Mesothelial cell of epicardium (in vitro differentiated cells): ENCODE data around the gene KCNT1. TPM values are rescaled to one million over a fixed set of nuclear protein-coding genes. Genes with fewer than 3 reads are reported as not detected.

ENCODE experiments used
- DNase-seq, 2 experiments: peaks; one replicate each; pipeline ENCODE4 v3.0.0; 2021; ENCODE audit warnings: low spot score in 2 of 2; ENCODE audit not compliant: unreplicated experiment in 2 of 2
- H3K27ac Mint-ChIP-seq: 2 replicates; pipeline ENCODE4 v1.8.0; 2021; ENCODE audit warnings: mixed read lengths
- H3K27me3 Mint-ChIP-seq: 2 replicates; pipeline ENCODE4 v1.8.0; 2021; ENCODE audit warnings: low read depth, mixed read lengths
- H3K36me3 Mint-ChIP-seq: 2 replicates; pipeline ENCODE4 v1.8.0; 2021; ENCODE audit warnings: mixed read lengths
- H3K4me1 Mint-ChIP-seq: 2 replicates; pipeline ENCODE4 v1.8.0; 2021; ENCODE audit warnings: mixed read lengths
- H3K4me3 Mint-ChIP-seq: 2 replicates; pipeline ENCODE4 v1.8.0; 2021; ENCODE audit warnings: mild to moderate bottlenecking, moderate library complexity, mixed read lengths
- H3K9me3 Mint-ChIP-seq: 2 replicates; pipeline ENCODE4 v1.8.0; 2021; ENCODE audit warnings: mixed read lengths
- CTCF ChIP-seq: fragments of 200-600 bp; sonication (generic); IDR thresholded peaks from one replicate; pipeline ENCODE4 v1.5.0; 2021; ENCODE audit warnings: antibody characterized with exemption; ENCODE audit not compliant: unreplicated experiment
- total RNA-seq: library from RNA; stranded (reverse); gene quantifications from 3 replicates; pipeline ENCODE4 v1.2.1, GENCODE V29; 2021

KCNT1 gene
- total RNA-seq, 1 donor from 2014 or later: not detected

- H3K4me1 Mint-ChIP-seq: peaks cover 2% of the 10 kb centered on the region
- no peaks in the 10 kb centered on the region for H3K36me3 Mint-ChIP-seq
- TF ChIP-seq CTCF: no peak
- no peaks in the 10 kb centered on the region for H3K9me3 Mint-ChIP-seq
- H3K4me3 Mint-ChIP-seq: no peak overlapping the region
- no peak for DNase-seq
- no peaks in the 10 kb centered on the region for H3K27me3 Mint-ChIP-seq
- H3K27ac Mint-ChIP-seq: no peak overlapping the region
These were observed 101.0 kb downstream of the KCNT1 start for GRCh38 chr9:135802876-135803419.

GRCh38 chr9:135803441-135803840 lies 101.5 kb downstream of the KCNT1 start:
- peaks cover under 1% of the 10 kb centered on the region for H3K36me3 Mint-ChIP-seq
- no peaks in the 10 kb centered on the region for H3K9me3 Mint-ChIP-seq
- TF ChIP-seq CTCF: no peak
- no peak for DNase-seq
- H3K4me1 Mint-ChIP-seq: peaks cover 2% of the 10 kb centered on the region
- H3K27me3 Mint-ChIP-seq: no peaks in the 10 kb centered on the region
- H3K27ac Mint-ChIP-seq: no peak overlapping the region
- H3K4me3 Mint-ChIP-seq: no peak overlapping the region

- Mint-ChIP-seq H3K4me1 (peaks cover 2% of the 10 kb centered on the region), H3K4me3 (no peak overlapping the region), H3K36me3 (peaks cover 6% of the 10 kb centered on the region), H3K27me3 (no peaks in the 10 kb centered on the region), H3K9me3 (no peaks in the 10 kb centered on the region), H3K27ac (peak overlapping the region; percentile 16)
- no peak for TF ChIP-seq CTCF
- DNase-seq: no peak
These were observed 102.8 kb downstream of the KCNT1 start for GRCh38 chr9:135804581-135805421.

GRCh38 chr9:135805422-135806022 lies 103.5 kb downstream of the KCNT1 start:
- DNase-seq: no peak
- Mint-ChIP-seq H3K4me1 (peaks cover 2% of the 10 kb centered on the region), H3K27me3 (no peaks in the 10 kb centered on the region), H3K36me3 (peaks cover 13% of the 10 kb centered on the region), H3K9me3 (no peaks in the 10 kb centered on the region), H3K27ac (no peak overlapping the region), H3K4me3 (no peak overlapping the region)
- TF ChIP-seq CTCF: no peak

- Mint-ChIP-seq H3K4me1 (no peaks in the 10 kb centered on the region), H3K27ac (no peak overlapping the region), H3K9me3 (no peaks in the 10 kb centered on the region), H3K27me3 (no peaks in the 10 kb centered on the region), H3K4me3 (no peak overlapping the region), H3K36me3 (peaks cover 48% of the 10 kb centered on the region)
- TF ChIP-seq CTCF: no peak
- no peak for DNase-seq
These were observed 107.2 kb downstream of the KCNT1 start for GRCh38 chr9:135809166-135809565.
